Fibroblast of skin of left quadriceps (primary cell): ENCODE data around the gene RAMP3.
"Not testable (repeated sequence)": the region's sequence is repeated elsewhere in the genome, so short reads cannot be mapped to it uniquely, and the experiment has no call there.

ENCODE experiments used
- DNase-seq, 2 experiments: peaks; one replicate each; pipeline ENCODE4 v3.0.0-alpha.2; 2013; ENCODE audit warnings: low read depth in 2 of 2

Gene RAMP3

DNA sequence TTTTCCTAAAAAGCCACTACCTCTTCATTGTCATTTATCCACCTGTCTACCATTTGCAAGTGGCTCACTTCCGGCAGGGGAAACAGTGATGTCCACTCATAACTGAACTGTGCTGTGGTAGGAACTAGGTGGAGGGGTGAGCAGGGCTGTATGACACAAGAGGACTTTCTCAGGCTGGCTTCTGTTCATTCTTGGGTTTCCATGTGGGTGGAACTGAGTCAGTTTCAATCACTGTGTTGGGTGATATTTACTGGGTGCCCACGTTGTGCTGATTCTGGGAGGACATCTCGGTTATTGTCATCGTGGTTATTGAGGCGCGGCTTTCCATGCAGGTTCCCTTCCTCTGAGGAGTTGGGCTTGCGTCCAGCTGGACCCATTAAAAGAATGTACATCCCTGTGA, 38.8 kb downstream of the RAMP3 start:
- DNase-seq: no peak

- DNase-seq: no peak
These were observed 39.9 kb downstream of the RAMP3 start for GRCh38 chr7:45197461-45197860.

DNA sequence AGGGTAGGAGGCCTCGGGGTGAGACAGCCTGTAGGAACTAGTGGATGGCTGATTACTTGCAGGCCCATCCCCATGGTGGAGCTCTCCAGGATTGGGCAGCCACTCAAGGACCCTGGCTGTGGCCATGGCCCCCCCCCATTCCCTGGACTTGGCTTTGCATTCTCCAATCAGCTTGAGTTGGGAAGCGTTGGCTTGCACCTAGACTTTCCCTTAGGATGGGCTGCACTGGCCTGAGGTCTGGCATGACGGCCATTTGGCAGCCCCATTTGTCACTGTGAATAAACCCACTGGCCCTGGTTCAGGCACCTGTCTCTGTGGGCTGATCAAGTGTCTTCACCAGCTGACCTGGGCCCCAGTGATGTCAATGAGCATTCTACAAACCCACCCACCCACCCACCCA, 41.4 kb downstream of the RAMP3 start:
- DNase-seq: no peak

DNA sequence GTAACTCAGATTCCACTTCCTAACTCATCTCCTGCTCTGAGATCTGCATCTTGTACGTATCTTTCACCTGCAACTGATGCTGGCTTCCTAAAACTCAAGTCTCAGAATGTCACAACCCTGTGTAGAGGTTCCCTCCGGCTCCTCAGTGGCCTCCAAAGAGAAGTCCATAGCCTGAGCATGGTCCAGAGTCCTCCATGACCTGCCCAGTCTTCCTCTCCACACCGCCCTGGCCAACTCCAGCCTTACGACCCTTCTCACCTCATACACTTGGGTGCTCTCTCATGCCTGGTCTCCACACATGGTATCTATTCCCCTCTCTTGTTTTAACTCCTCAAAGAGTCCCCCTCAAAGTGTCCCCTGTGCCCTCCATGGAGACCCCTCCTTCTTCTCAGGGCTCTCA, 41.9 kb downstream of the RAMP3 start:
- DNase-seq: no peak

GRCh38 chr7:45202625-45203024, 45.0 kb downstream of the RAMP3 start:
- no peak for DNase-seq

DNA sequence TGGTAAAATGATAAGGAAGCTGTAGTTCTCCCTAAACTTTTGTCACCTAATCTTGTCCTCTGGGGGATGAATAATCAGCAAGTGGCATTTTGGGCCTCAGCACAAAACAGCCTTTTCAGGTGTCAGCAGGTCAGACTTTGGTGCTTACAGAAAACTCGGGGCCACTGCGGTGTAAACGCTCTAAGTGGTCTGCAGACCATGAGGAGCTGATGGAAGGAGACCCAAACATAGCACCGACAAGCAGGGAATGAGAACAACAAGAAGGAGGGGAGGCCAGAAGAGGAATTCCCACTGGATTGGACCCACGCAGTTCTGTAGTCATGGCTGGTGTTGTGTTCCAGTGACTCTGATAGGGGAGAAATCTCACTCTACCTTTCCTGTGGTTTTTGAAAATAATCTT, 45.4 kb downstream of the RAMP3 start:
- no peak for DNase-seq

GRCh38 chr7:45203459-45203858, 45.9 kb downstream of the RAMP3 start:
- DNase-seq: no peak

DNA sequence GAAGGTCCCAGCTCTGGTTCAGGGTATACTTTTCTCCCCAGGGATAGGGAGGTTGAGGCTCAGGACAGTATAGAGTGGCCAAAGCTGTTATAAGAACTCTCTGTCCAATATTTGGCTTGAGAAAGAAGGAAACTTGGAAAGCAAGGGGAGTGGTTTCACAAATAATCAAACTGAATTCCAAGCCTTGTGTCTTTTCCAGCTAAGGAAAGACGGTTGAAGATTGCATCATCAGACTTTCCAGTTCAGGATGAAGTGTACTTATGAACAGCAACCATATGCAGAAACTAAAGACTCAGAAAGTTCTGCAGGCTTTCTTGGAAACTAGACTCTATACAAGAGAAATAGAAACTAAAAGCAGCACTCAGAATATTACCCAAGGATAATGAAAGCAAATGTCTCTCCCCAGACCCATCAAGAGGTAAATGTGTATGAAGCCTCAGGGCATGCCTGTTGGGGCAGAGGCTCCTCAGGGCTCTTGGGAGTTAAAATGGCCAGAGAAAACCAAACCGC, 46.4 kb downstream of the RAMP3 start:
- peak; percentile 37 to 45 for DNase-seq

DNA sequence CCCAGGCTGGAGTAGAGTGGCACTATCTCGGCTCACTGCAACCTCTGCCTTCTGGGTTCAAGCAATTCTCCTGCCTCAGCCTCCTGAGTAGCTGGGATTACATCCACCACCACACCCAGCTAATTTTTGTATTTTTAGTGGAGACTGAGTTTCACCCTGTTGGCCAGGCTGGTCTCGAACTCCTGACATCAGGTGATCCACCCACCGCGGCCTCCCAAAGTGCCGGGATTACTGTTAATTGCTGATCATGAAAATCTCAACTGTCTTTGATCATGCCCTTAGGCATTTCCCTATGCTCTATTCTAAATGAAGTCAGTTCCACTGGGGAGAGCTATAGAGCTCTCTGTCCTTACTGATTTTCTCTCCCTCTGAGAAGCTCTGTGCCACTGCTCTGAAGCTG, 48.7 kb downstream of the RAMP3 start:
- DNase-seq: not testable (repeated sequence)

- not testable (repeated sequence) for DNase-seq
These were observed 52.3 kb downstream of the RAMP3 start for GRCh38 chr7:45209909-45210308.

DNA sequence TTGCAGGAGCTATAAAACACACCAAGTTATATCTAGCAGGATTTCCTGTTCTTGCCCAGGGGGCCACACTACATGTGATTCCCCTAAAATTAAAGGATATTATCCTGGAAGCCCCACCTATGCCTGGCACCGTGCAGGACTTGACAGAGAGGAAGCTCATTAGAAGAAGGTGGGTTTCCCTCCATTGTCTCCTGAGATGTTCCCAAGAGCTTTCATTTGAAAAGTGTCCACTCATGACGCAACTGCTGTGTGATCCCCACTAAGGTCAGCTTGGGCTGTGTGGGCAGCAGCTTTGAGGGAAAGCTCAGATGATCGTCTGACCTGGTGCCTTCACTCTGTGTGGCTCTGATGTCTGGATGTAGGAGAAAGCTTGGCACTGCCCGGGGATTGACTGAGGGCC, 53.5 kb downstream of the RAMP3 start:
- no peak for DNase-seq

- no peak for DNase-seq
These were observed 54.4 kb downstream of the RAMP3 start for GRCh38 chr7:45211958-45212357.

- no peak for DNase-seq
These were observed 55.0 kb downstream of the RAMP3 start for GRCh38 chr7:45212606-45213005.

DNA sequence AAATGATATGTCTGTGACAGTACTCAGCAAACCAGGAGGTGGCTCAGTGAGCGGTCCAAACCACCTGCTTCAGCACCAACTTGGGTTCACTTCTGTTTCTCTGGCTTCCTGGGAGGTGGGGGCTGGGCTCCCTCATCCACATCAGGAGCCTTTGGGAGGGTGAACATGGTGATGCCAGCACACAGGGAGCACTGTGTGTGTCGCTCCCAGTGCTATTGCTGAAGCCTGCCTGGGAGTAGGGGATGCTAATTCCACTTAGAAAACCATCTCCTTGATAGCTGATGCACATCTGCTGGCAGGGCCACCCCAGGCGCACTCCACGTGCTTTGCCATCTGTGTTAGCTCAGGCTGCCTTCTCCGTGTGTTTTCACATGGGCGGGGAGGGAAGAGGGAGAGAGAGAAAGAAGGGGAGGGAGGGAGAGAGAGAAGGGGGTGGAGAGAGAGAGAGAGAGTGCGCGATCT, 58.0 kb downstream of the RAMP3 start:
- no peak for DNase-seq

DNA sequence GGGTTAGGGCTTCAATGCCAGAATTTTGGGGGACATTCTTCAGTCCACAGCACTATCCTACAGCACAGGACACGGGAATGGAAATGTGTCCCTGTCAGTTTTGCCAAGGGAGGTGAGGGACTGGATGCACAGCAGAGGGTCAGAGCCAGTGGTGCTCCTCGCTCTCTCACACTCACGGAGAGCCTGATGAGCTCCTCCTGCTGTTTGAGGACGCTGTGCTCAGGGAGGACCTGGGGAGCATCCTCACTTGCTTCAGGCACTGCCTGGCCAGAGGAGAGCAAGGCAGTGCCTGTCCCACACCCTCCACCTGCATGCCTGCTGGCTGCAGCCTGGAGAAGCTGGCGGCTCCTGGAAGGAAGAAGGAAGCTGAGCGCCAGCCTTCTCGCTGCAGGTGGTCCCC, 58.6 kb downstream of the RAMP3 start:
- DNase-seq: no peak

DNA sequence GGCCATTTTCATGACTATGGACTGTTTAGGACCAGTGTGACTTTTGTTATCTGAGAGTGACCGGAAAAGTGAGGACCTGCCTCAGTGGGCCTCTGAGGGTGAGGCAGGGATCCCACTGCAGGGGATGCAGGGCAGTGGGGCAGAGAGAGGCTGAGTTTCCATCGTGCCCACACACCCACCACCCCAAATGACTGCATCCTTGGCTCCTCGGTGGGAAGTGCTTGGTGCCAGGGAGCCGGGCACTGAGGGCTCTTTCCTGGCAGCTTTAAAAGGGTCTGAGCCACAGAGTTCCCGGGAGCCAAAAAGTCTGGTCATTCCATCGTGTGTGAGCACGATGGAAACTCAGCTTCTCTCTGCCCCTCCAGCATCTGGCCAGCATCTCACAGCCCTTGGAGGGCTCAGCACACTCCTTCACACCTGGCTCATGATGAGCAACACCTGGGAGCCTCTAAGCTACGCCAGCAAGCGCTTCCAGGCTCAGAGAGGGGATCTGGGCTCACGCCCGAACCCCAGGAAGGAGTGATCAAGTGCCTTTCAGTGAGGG, 59.1 kb downstream of the RAMP3 start:
- no peak for DNase-seq

GRCh38 chr7:45217358-45217757, 59.8 kb downstream of the RAMP3 start:
- no peak for DNase-seq

GRCh38 chr7:45219130-45219529, 61.5 kb downstream of the RAMP3 start:
- DNase-seq: no peak

GRCh38 chr7:45219801-45220435, 62.3 kb downstream of the RAMP3 start:
- no peak for DNase-seq

GRCh38 chr7:45220846-45221618, 63.4 kb downstream of the RAMP3 start:
- DNase-seq: no peak

- no peak for DNase-seq
These were observed 64.5 kb downstream of the RAMP3 start for GRCh38 chr7:45221896-45222604.

GRCh38 chr7:45223078-45223477, 65.5 kb downstream of the RAMP3 start:
- no peak for DNase-seq
